Dedifferentiated amniotic fluid mesenchymal stem cell (primary cell): Measurements from ENCODE around the gene SHLD1.
"Not testable (repeated sequence)": the region's sequence is repeated elsewhere in the genome, so short reads cannot be mapped to it uniquely, and the experiment has no call there.

Experiments
- DNase-seq: peaks from one replicate; pipeline ENCODE4 v3.0.0-alpha.2; 2016; ENCODE audit errors: extremely low spot score

SHLD1 gene

GRCh38 chr20:5735845-5736510 lies 14.2 kb upstream of the SHLD1 start:
- peak; percentile 31 for DNase-seq

- no peak for DNase-seq
Measured at GRCh38 chr20:5737619-5737953, 12.6 kb upstream of the SHLD1 start.

DNA sequence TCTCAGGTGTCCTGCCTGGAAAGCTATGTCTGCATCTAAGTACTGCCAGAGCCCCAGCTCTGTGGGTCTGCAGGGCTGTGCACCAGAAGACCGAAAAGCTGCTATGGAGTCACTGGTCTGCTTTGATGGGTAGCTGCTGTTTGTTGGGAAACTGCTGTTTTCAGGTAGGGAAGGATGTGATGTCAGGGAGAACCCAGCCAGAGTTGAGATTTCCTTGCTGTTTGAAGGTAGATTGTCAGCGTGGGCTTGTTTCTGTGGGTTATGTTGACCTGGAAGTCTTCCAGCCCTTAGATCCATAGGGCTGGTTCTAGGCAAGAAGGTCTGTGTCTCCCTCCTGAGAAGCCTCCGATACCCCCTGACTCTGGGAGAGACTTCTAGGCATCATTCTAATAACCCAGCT lies 12.2 kb upstream of the SHLD1 start:
- no peak for DNase-seq

DNA sequence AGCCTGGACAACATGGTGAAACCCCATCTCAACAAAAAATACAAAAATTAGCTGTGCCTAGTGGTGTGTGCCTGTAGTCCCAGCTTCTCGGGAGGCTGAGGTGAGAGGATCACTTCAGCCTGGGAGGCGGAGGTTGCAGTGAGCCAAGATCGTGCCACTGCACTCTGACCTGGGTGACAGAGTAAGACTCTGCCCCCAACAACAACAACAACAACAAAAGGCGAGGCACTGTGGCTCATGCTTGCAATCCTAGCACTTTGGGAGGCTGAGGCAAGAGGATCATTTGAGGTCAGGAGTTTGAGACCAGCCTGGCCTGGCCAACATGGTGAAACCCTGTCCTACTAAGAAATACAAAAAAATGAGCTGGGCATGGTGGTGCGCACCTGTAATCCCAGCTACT lies 9.6 kb upstream of the SHLD1 start:
- DNase-seq: not testable (repeated sequence)

DNA sequence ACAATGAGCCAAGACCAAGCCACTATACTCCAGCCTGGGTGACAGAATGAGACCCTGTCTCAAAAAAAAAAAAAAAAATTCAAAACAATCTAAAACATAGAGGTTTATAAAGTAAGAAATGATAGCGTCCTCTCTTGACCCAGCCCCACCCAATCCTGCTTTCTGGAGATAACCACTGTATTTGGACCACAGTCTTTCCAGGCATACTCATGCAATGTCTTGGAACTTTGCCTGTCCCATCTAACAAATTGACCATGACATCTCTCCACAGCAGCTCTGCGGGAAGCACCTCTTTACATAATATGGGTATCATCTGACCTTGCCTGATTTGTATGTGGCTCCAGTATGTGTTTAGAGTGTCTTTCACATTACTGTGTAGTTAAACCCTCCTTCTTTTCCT lies 9.1 kb upstream of the SHLD1 start:
- DNase-seq: peak; percentile 73

GRCh38 chr20:5742041-5742440 lies 8.2 kb upstream of the SHLD1 start:
- no peak for DNase-seq

GRCh38 chr20:5745416-5746030 lies 4.7 kb upstream of the SHLD1 start:
- DNase-seq: no peak

DNA sequence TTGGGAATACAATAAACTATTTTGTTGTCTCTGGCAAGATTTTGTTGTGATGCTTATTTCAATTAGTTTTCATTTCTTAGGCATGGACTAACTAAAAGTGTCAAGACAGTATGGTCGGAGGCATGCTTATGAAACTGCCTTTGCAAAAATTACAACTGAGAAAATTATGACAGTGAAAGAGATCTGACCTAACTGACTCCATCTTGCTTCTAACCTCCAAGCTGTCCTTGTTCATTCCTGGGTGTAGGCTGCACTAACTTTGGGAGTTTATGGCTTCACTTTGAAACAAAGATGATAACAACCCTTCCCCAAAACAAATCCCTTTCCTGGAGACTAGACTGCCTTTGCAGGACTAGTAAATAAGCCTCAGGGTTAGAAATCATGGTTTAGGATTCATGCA lies 4.1 kb upstream of the SHLD1 start:
- DNase-seq: no peak

DNA sequence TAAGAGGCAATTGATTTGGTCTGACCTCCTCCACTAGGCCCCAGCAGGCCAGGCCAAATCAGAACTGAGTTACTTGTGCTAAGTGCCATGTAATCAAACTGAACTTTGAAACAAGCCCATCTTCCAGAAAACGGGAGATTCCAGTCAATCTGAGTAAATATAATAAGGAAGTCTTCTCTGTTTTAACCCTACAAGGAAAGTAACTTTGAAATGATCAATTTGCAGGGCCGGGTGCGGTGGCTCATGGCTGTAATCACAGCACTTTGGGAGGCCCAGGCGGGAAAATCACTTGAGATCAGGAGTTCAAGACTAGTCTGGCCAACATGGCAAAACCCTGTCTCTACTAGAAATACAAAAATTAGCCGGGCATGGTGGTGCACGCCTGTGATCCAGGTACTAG lies 2.0 kb upstream of the SHLD1 start:
- DNase-seq: no peak

DNA sequence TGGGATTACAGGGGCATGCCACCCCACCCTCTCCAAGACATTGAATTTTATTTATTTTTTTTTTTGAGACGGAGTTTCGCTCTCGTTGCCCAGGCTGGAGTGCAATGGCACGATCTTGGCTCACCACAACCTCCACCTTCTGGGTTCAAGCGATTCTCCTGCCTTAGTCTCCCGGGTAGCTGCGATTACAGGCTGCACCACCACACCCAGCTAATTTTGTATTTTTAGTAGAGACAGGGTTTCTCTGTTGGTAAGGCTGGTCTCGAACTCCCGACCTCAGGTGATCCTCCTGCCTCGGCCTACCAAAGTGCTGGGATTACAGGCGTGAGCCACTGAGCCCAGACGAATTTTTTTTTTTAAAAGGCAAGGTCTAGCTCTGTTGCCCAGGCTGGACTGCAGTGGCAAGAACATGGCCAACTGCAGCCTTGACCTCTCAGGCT lies 669 bp upstream of the SHLD1 start:
- DNase-seq: not testable (repeated sequence)

- no peak for DNase-seq
Measured at GRCh38 chr20:5751856-5752255, 1.7 kb downstream of the SHLD1 start.

DNA sequence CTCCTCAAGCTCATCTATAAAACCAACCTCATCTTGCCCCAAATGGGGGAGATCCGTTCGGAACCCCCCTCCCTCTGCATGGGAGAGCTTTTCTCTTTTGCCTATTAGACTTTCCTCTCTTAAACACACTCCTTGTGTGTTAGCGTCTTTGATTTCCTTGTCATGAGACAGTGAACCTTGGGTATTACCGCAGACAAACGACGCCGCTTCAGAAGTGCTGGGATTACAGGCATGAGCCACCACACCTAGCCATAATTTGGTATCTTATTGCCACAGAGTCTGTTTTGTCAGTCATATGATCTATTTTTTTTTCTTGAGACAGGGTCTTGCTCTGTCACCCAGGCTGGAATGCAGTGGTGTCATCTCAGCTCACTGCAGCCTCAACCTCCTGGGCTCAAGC lies 3.6 kb downstream of the SHLD1 start:
- DNase-seq: no peak

GRCh38 chr20:5757949-5758348 lies 7.7 kb downstream of the SHLD1 start:
- no peak for DNase-seq

DNA sequence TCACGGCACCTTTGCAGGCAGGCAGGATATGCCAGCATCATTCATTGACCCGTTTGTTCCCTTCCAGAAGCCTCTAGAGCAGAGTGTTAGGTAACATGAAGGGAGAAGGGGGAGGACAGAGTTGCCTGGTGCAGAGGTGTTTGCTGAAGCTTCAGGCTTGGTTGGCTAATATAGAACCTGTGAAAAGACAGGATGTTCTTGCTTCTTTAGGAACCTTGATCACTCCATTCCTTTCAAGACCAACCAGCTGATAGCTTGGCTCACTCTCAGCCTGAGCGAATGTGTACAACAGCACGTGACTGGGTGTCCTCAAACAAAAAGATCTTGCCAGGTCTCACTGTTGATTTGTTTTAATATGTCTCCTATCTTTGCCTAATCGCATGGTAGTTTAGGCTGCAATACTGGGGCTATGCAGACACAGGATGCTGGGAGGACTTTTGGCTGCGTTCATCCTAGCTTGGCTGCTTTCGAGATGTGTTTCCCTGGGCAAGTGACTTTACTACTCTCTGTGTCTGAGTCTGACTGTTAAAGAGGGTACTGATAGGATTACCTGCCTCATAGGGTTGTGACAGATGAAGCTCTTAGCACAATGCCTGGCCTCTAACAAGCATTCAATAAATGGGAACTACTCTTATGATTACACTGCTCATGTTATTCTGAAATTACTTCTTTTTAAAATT lies 16.0 kb downstream of the SHLD1 start:
- no peak for DNase-seq

DNA sequence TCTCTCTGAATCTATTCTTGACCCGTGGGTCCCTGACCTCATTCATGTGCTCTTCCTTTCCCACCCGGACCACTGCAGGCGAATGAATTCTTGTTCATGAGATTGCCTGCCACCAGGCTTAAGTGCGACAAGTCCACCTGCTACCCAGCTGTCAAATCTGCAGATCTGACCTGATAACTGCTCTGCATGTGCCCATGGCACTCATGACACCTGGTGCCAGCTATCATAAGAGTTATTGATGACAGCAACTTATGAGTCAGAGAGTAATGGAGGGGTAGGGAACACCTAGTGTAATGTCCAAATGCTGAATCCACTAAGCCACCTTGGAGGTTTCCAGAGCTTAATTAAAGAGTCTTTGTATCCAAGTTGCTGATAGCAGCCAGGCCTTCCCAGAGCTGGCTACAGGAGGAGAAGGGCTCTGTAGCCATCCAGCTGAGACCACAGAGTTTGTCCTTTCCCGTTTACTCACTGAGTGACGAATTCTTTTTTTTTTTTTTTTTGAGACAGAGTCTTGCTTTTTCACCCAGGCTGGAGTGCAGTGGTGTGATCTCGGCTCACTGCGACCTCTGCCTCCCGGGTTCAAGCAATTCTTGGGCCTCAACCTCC lies 17.4 kb downstream of the SHLD1 start:
- DNase-seq: no peak

GRCh38 chr20:5770231-5770986 lies 20.2 kb downstream of the SHLD1 start:
- DNase-seq: peak; percentile 48

- no peak for DNase-seq
Measured at GRCh38 chr20:5770987-5771318, 20.8 kb downstream of the SHLD1 start.

DNA sequence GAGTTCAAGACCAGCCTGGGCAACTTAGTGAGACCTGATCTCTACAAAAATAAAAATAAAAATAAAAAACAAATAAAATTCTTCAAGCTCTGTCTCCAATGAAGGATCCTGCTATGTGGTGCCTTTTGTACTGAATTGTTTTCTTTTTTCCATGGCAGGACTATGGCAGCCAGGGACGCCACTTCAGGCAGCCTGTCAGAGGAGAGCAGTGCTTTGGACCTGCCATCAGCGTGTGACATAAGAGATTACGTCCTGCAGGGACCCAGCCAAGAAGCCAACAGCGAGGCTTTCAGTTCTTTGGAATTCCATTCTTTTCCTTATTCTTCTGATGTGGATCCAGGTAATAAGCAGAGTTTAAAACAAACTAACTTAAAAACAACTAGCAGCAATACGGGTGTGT lies 22.5 kb downstream of the SHLD1 start:
- DNase-seq: no peak

- DNase-seq: no peak
Measured at GRCh38 chr20:5773589-5773988, 23.4 kb downstream of the SHLD1 start.

DNA sequence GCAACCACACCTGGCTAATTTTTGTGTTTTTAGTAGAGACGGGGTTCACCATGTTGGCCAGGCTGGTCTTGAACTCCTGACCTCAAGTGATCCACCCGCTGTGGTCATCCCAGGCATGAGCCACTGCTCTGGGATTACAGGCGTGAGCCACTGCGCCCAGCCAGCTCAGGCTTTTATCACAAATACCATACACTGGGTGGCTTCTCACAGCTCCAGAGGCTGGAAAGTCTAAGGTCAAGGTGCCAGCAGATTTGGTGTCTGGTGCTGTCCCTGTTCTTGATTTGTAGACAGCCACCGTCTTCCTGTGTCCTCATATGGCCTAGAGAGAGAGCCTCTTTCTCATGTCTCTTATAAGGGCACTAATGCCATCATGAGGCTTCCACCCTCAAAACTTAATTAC lies 25.9 kb downstream of the SHLD1 start:
- no peak for DNase-seq

DNA sequence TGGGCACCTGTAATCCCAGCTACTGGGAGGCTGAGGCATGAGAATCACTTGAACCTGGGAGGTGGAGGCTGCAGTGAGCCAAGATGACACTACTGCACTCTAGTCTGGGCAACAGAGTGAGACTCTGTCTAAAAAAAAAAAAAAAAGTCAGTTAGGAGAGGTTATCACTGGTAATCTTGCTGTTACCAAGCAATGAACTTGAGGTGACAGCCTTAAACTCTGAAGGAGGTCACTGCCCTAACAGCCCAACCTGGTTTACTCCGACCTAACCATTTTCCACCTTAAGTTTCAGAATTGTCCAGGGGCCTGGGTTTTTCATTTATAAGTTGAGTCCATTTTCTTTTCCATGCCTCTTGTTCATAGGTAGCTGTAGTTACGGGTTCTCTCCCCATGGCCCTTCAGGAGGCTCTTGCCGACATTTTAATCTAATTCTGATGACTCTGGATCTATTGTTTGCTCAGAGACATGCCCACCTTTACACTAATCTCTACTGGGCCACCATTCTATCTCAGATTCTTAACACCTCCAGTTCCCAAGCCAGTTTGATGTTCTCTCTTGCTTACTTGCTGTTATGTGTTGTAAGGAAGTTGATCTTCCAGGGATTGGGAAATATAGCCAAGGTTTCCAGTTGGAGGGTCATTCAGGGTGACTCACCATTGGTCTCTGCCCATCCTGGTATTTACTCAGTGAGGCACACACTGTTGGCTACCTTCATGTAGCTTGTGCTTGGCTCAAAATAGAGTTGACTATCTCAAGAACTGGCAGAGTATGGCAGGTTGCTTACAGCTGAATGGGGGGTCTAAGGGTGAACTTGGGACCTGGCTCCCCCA lies 29.1 kb downstream of the SHLD1 start:
- DNase-seq: no peak

DNA sequence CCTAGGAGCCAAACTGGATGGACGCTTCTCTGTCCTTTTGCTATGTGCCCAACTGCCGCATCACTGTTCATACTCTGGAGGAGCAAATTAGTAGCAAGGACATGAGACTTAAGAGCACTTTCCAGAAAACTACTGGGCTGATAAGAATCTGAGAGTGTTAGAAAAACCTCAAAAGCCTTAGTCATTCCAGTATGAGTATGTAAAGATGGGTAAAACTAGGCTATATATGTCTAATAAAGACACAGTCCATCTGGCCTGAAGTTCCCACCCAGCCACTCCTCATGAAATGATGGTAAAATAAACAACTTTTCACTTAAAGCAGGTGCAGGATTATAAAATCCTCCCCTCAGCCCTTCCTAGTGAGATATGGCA lies 30.6 kb downstream of the SHLD1 start:
- no peak for DNase-seq
